HEK293 (cell line): ENCODE measurements around the gene MAP3K4.
A peak's percentile ranks its signal among the peaks of the same experiment; 100 is the strongest.

Experiments
- GLIS1 ChIP-seq: fragments of 450-650 bp; formaldehyde crosslinking; IDR thresholded peaks from 2 replicates; pipeline ENCODE4 v1.5.1; 2016; ENCODE audit warnings: missing biosample characterization, missing genetic modification characterization
- HOXA7 ChIP-seq: sonication (generic); formaldehyde crosslinking; IDR thresholded peaks from 2 replicates; pipeline ENCODE4 v1.8.1; 2022; ENCODE audit warnings: missing genetic modification reagents, borderline replicate concordance
- PATZ1 ChIP-seq: fragments of 450-650 bp; formaldehyde crosslinking; IDR thresholded peaks from 2 replicates; pipeline ENCODE4 v1.5.1; 2016; ENCODE audit warnings: missing biosample characterization, missing genetic modification characterization
- TRIM28 ChIP-seq: IDR thresholded peaks from 2 replicates; pipeline ENCODE4 v1.6.1; 2011; ENCODE audit warnings: low read length, control low read depth, borderline replicate concordance
- ZBTB21 ChIP-seq: fragments of 450-650 bp; formaldehyde crosslinking; IDR thresholded peaks from 2 replicates; pipeline ENCODE4 v1.5.1; 2017; ENCODE audit warnings: missing biosample characterization, missing genetic modification characterization
- ZBTB7A ChIP-seq: fragments of 450-650 bp; formaldehyde crosslinking; IDR thresholded peaks from 2 replicates; pipeline ENCODE4 v1.5.1; 2016; ENCODE audit warnings: low read depth, missing biosample characterization, missing genetic modification characterization
- ZFP69B ChIP-seq: fragments of 450-650 bp; formaldehyde crosslinking; IDR thresholded peaks from 2 replicates; pipeline ENCODE4 v1.5.1; 2016; ENCODE audit warnings: missing biosample characterization, missing genetic modification characterization
- ZIC2 ChIP-seq: fragments of 450-650 bp; formaldehyde crosslinking; IDR thresholded peaks from 2 replicates; pipeline ENCODE4 v1.5.1; 2016; ENCODE audit warnings: missing biosample characterization, missing genetic modification characterization
- ZNF10 ChIP-seq: fragments of 450-650 bp; formaldehyde crosslinking; IDR thresholded peaks from 2 replicates; pipeline ENCODE4 v1.5.1; 2017; ENCODE audit warnings: missing biosample characterization, missing genetic modification characterization
- ZNF175 ChIP-seq: fragments of 450-650 bp; formaldehyde crosslinking; IDR thresholded peaks from 2 replicates; pipeline ENCODE4 v1.5.1; 2016; ENCODE audit warnings: missing biosample characterization, missing genetic modification characterization
- ZNF184 ChIP-seq: fragments of 450-650 bp; IDR thresholded peaks from 2 replicates; pipeline ENCODE4 v1.5.1; 2018; ENCODE audit warnings: missing biosample characterization, mild to moderate bottlenecking, missing genetic modification characterization
- ZNF19 ChIP-seq: fragments of 450-650 bp; formaldehyde crosslinking; IDR thresholded peaks from 2 replicates; pipeline ENCODE4; 2016; ENCODE audit warnings: missing biosample characterization, missing genetic modification characterization, low read depth
- ZNF335 ChIP-seq: fragments of 450-650 bp; formaldehyde crosslinking; conservative IDR thresholded peaks from 2 replicates; pipeline ENCODE4 v1.5.1; 2016; ENCODE audit warnings: missing biosample characterization, missing genetic modification characterization
- ZNF341 ChIP-seq: fragments of 450-650 bp; formaldehyde crosslinking; IDR thresholded peaks from 2 replicates; pipeline ENCODE4; 2016; ENCODE audit warnings: low read depth, missing biosample characterization, missing genetic modification characterization
- ZNF350 ChIP-seq: fragments of 450-650 bp; formaldehyde crosslinking; IDR thresholded peaks from 2 replicates; pipeline ENCODE4 v1.5.0; 2017; ENCODE audit warnings: missing biosample characterization, mild to moderate bottlenecking, missing genetic modification characterization
- ZNF362 ChIP-seq: fragments of 450-650 bp; formaldehyde crosslinking; IDR thresholded peaks from 2 replicates; pipeline ENCODE4 v1.5.1; 2016; ENCODE audit warnings: missing biosample characterization, missing genetic modification characterization
- ZNF404 ChIP-seq: fragments of 450-650 bp; formaldehyde crosslinking; IDR thresholded peaks from 2 replicates; pipeline ENCODE4 v1.5.1; 2017; ENCODE audit warnings: missing biosample characterization, missing genetic modification characterization
- ZNF426 ChIP-seq: fragments of 450-650 bp; formaldehyde crosslinking; IDR thresholded peaks from 2 replicates; pipeline ENCODE4 v1.5.1; 2017; ENCODE audit warnings: missing biosample characterization, missing genetic modification characterization, mild to moderate bottlenecking, inconsistent platforms, moderate library complexity
- ZNF514 ChIP-seq: fragments of 450-650 bp; formaldehyde crosslinking; IDR thresholded peaks from 2 replicates; pipeline ENCODE4 v1.5.1; 2016; ENCODE audit warnings: missing biosample characterization, missing genetic modification characterization
- ZNF529 ChIP-seq: fragments of 450-650 bp; formaldehyde crosslinking; IDR thresholded peaks from 2 replicates; pipeline ENCODE4 v1.5.1; 2017; ENCODE audit warnings: missing genetic modification characterization, missing biosample characterization; ENCODE audit not compliant: insufficient replicate concordance
- ZNF585B ChIP-seq: fragments of 450-650 bp; formaldehyde crosslinking; IDR thresholded peaks from 2 replicates; pipeline ENCODE4 v1.5.1; 2016; ENCODE audit warnings: missing biosample characterization, missing genetic modification characterization
- ZNF600 ChIP-seq: fragments of 450-650 bp; formaldehyde crosslinking; IDR thresholded peaks from 2 replicates; pipeline ENCODE4 v1.5.1; 2016; ENCODE audit warnings: missing biosample characterization, missing genetic modification characterization
- ZNF664 ChIP-seq: fragments of 450-650 bp; formaldehyde crosslinking; IDR thresholded peaks from 2 replicates; pipeline ENCODE4 v1.5.1; 2016; ENCODE audit warnings: missing biosample characterization, missing genetic modification characterization
- ZNF670 ChIP-seq: fragments of 450-650 bp; formaldehyde crosslinking; IDR thresholded peaks from 2 replicates; pipeline ENCODE4 v1.5.1; 2016; ENCODE audit warnings: missing biosample characterization, missing genetic modification characterization, low read depth
- ZSCAN30 ChIP-seq: fragments of 450-650 bp; IDR thresholded peaks from 2 replicates; pipeline ENCODE4 v1.5.1; 2018; ENCODE audit warnings: missing biosample characterization, mild to moderate bottlenecking, missing genetic modification characterization, moderate library complexity
- TF ChIP-seq, protein P1 (sequence below): fragments of 450-650 bp; formaldehyde crosslinking; IDR thresholded peaks from 2 replicates; pipeline ENCODE4 v1.5.1; 2017; ENCODE audit warnings: missing biosample characterization, missing genetic modification characterization
- TF ChIP-seq, protein P2 (sequence below): fragments of 450-650 bp; formaldehyde crosslinking; IDR thresholded peaks from 2 replicates; pipeline ENCODE4 v1.5.0; 2017; ENCODE audit warnings: missing biosample characterization, missing genetic modification characterization, borderline replicate concordance

The MAP3K4 gene

GRCh38 chr6:161141173-161141572, 149.6 kb downstream of the MAP3K4 start (continued):
- TF ChIP-seq ZNF19 (tag by site-specific recombination) (no peak), ZNF529 (tag by site-specific recombination) (no peak), ZNF664 (tag by site-specific recombination) (no peak), ZNF175 (tag by site-specific recombination) (no peak), ZBTB7A (tag by site-specific recombination) (no peak), ZFP69B (no peak), ZNF10 (tag by site-specific recombination) (no peak; the same call in 1 of the 2 replicates), TRIM28 (no peak), ZIC2 (peak; percentile 85), ZSCAN30 (no peak), ZNF426 (tag by site-specific recombination) (no peak), ZNF670 (tag by site-specific recombination) (no peak), ZNF600 (tag by site-specific recombination) (peak; percentile 33; the same call in 1 of the 2 replicates), GLIS1 (tag by site-specific recombination) (peak; percentile 87), ZNF514 (tag by site-specific recombination) (no peak), ZNF184 (tag by site-specific recombination) (no peak), ZBTB21 (peak; percentile 71), ZNF585B (tag by site-specific recombination) (no peak), ZNF341 (no peak), ZNF362 (tag by site-specific recombination) (peak; percentile 57; the same call in 1 of the 2 replicates), ZNF335 (no peak), PATZ1 (peak; percentile 65; the same call in 1 of the 2 replicates), ZNF350 (no peak), HOXA7 (CRISPR knock-in tag) (no peak), ZNF404 (no peak)
- TF ChIP-seq, protein P1, sequence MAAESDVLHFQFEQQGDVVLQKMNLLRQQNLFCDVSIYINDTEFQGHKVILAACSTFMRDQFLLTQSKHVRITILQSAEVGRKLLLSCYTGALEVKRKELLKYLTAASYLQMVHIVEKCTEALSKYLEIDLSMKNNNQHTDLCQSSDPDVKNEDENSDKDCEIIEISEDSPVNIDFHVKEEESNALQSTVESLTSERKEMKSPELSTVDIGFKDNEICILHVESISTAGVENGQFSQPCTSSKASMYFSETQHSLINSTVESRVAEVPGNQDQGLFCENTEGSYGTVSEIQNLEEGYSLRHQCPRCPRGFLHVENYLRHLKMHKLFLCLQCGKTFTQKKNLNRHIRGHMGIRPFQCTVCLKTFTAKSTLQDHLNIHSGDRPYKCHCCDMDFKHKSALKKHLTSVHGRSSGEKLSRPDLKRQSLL, result no peak
- TF ChIP-seq, protein P2, sequence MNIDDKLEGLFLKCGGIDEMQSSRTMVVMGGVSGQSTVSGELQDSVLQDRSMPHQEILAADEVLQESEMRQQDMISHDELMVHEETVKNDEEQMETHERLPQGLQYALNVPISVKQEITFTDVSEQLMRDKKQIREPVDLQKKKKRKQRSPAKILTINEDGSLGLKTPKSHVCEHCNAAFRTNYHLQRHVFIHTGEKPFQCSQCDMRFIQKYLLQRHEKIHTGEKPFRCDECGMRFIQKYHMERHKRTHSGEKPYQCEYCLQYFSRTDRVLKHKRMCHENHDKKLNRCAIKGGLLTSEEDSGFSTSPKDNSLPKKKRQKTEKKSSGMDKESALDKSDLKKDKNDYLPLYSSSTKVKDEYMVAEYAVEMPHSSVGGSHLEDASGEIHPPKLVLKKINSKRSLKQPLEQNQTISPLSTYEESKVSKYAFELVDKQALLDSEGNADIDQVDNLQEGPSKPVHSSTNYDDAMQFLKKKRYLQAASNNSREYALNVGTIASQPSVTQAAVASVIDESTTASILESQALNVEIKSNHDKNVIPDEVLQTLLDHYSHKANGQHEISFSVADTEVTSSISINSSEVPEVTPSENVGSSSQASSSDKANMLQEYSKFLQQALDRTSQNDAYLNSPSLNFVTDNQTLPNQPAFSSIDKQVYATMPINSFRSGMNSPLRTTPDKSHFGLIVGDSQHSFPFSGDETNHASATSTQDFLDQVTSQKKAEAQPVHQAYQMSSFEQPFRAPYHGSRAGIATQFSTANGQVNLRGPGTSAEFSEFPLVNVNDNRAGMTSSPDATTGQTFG, result no peak
- TF ChIP-seq, all 188 proteins: peak for 12
